ENCODE results near the gene PAPOLA. TPM values are rescaled to one million over a fixed set of nuclear protein-coding genes. Genes with fewer than 3 reads are reported as not detected.
A peak's percentile ranks its signal among the peaks of the same experiment; 100 is the strongest.

The PAPOLA gene
- total RNA-seq, 6 experiments from 2014 or later, result 115 to 148 (median 130) TPM

DNA sequence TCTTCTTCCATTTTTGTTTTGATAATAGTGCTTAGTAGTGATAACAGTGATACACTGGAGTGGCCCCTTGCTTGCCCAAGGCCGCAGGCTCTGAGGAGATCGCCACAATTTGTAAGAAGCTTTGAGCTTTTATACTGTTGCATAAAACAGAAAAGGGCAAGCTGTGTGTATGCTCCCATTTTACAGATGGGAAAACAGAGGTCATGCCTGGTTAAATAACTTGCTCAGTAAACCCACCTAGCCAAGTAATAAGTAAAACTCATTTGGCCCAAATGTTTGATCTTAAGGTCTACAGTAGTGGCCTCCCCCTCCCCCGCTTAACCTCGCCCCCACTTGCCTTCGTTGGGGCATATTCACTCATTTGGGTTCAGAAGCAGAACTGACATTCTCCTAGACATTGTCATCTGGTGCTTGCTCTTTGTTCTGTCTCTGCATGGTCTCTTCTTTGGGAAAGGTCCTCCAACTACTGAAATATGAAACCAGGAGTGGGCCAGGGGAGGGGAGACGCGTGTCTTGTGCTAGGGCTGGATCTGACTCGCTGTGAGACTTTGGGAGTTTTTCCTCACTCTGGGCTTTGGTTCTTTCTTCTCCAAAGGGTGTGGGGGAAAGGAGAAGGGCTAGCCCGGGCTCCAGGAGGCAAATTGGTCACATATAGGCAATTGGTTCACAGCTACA lies 88.1 kb downstream of the PAPOLA start:
- Mint-ChIP-seq H3K36me3 (ENCODE audit: low read depth) (no peaks in the 10 kb centered on the region), H3K4me3 (no peak overlapping the region), H3K4me1 (ENCODE audit: low read depth) (peaks cover 15% of the 10 kb centered on the region; the same call in 1 of the 2 replicates), H3K9me3 (no peaks in the 10 kb centered on the region), H3K27me3 (ENCODE audit: insufficient read depth) (peaks cover 35% of the 10 kb centered on the region), H3K27ac (no peak overlapping the region)
- DNase-seq, result no peak
- TF ChIP-seq, protein P1, sequence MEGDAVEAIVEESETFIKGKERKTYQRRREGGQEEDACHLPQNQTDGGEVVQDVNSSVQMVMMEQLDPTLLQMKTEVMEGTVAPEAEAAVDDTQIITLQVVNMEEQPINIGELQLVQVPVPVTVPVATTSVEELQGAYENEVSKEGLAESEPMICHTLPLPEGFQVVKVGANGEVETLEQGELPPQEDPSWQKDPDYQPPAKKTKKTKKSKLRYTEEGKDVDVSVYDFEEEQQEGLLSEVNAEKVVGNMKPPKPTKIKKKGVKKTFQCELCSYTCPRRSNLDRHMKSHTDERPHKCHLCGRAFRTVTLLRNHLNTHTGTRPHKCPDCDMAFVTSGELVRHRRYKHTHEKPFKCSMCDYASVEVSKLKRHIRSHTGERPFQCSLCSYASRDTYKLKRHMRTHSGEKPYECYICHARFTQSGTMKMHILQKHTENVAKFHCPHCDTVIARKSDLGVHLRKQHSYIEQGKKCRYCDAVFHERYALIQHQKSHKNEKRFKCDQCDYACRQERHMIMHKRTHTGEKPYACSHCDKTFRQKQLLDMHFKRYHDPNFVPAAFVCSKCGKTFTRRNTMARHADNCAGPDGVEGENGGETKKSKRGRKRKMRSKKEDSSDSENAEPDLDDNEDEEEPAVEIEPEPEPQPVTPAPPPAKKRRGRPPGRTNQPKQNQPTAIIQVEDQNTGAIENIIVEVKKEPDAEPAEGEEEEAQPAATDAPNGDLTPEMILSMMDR (IDR thresholded peaks at IDR 0.05), result no peak

DNA sequence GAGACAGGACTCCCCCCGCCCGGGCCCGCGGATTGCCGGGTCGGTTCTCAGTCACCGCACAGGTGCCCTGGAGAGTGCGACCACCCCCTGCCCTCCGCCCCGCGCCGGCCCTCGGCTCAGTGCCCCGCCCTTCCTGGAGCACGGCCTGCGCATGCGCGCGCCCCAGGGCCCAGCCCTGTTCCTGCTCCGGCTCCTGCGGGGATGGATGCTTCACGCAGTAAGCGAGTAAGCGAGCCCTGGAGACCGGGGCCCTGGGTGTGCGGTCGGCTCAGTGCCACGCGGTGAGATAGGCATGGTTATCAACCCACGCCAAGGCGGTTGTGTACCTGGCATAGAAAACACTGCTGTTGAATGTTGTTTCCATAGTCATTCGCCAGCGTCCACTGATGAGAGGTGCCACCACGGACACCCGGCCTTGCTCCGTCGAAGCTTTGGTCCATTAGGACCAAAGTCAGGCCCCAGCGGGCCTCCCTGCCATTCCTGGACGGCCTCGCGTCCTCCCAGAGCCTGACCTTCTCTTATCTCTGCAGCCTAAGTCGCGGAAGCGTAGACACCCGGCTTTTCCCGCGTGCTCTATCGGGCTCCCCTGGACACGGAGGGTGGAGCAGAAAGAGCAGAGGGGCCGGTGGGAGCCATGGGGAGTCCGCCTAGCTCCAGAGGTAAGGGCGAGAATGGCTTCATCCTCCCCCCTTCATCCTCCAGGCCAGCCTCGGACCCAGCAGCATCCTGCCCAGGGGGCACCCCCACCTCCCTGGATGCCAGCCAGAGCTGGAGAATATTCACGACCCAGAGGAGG lies 90.6 kb downstream of the PAPOLA start:
- Mint-ChIP-seq H3K27me3 (ENCODE audit: insufficient read depth) (peaks cover 30% of the 10 kb centered on the region), H3K9me3 (no peaks in the 10 kb centered on the region), H3K4me1 (ENCODE audit: low read depth) (peaks cover 15% of the 10 kb centered on the region; the same call in 1 of the 2 replicates), H3K27ac (no peak overlapping the region), H3K36me3 (ENCODE audit: low read depth) (no peaks in the 10 kb centered on the region), H3K4me3 (peak overlapping the region; percentile 47; the same call in 1 of the 2 replicates)
- DNase-seq, result no peak
- TF ChIP-seq, protein P1 (IDR thresholded peaks at IDR 0.05), result no peak

DNA sequence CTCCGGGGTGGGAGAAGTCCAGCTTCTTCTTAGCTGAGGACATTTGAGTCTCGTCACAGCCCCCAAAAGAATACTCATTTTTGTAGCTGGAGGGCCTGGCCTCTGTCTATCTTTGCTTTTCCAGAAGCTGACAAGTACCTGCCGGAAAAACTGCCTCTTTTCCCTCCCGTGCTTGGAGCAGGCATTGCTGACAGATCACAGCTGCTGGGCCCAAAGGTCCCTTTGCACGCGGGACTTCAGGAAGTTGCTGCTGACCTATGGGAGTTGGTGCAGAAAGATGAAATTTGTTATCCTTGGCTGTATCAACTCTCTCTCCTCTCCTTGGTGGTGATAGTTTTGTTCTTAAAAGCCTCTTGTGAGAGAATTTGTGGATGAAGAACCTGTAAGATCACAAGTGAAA lies 92.8 kb downstream of the PAPOLA start:
- TF ChIP-seq, protein P1 (IDR thresholded peaks at IDR 0.05), result no peak
- no peaks in the 10 kb centered on the region for H3K36me3 Mint-ChIP-seq (ENCODE audit: low read depth)
- H3K4me3 Mint-ChIP-seq, result no peak overlapping the region
- 0 out of 2 replicates have a peak, but pooled peaks cover under 1% of the 10 kb centered on the region for H3K4me1 Mint-ChIP-seq (ENCODE audit: low read depth)
- DNase-seq, result no peak
- H3K9me3 Mint-ChIP-seq, result no peaks in the 10 kb centered on the region
- no peak overlapping the region for H3K27ac Mint-ChIP-seq
- H3K27me3 Mint-ChIP-seq (ENCODE audit: insufficient read depth), result peaks cover 17% of the 10 kb centered on the region

DNA sequence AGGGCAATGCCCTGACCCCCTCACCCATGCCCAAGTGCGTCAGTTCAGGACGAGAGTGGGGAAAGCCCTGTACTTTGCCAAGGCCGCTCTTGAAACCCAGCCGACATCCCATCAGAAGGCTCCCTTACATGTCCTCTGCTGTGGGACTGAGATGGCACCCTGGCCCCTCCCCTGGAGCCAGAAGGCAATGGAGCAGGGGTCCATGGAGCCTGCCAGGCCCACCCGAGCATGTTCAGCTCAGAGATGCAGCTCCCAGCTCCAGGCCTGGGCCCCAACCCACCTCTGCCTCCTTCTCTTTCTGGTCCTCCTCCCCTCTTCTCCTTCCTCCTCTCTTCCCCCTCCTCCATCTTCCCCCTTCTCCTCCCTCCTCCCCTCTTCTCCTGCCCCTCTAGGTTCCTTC lies 95.5 kb downstream of the PAPOLA start:
- no peak for DNase-seq
- H3K27ac Mint-ChIP-seq, result no peak overlapping the region
- H3K27me3 Mint-ChIP-seq (ENCODE audit: insufficient read depth), result peaks cover 12% of the 10 kb centered on the region
- no peaks in the 10 kb centered on the region for H3K36me3 Mint-ChIP-seq (ENCODE audit: low read depth)
- H3K4me1 Mint-ChIP-seq (ENCODE audit: low read depth), result no peaks in the 10 kb centered on the region
- TF ChIP-seq, protein P1 (IDR thresholded peaks at IDR 0.05), result no peak
- no peak overlapping the region for H3K4me3 Mint-ChIP-seq
- no peaks in the 10 kb centered on the region for H3K9me3 Mint-ChIP-seq

DNA sequence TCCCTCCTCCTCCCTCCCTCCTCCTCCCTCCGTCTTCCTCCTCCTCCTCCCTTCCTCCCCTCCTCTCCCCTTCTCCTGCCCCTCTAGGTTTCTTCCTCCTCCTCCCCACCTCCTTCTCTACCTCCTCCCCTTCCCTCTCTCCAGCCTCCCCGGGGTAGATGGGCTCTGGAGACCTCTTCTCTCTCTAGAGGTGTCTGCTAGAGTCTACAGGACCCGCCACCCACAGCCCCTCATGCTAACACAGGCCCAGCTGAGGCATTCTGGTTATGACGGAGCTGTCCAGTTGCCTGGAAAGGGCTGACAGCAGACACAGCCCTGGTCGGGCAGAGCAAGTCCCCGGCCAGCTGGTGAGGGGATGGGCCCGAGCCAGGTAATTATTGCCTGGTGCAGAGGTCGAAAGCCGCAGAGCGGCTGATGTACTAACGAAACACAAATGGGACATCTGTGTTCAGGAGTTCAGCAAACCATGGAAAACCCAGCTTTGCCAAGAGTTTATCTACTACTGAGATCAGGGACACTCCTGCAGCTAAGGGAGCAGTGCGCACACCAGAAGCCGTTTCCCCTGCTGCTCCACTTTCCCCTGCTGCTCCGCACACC lies 96.2 kb downstream of the PAPOLA start:
- no peak overlapping the region for H3K4me3 Mint-ChIP-seq
- TF ChIP-seq, protein P1 (IDR thresholded peaks at IDR 0.05), result no peak
- no peaks in the 10 kb centered on the region for H3K4me1 Mint-ChIP-seq (ENCODE audit: low read depth)
- no peaks in the 10 kb centered on the region for H3K36me3 Mint-ChIP-seq (ENCODE audit: low read depth)
- H3K27ac Mint-ChIP-seq, result no peak overlapping the region
- H3K27me3 Mint-ChIP-seq (ENCODE audit: insufficient read depth), result peaks cover 7% of the 10 kb centered on the region
- H3K9me3 Mint-ChIP-seq, result no peaks in the 10 kb centered on the region
- no peak for DNase-seq
